SK-N-SH (cell line): ENCODE results near the gene SLC25A28. TPM values are rescaled to one million over a fixed set of nuclear protein-coding genes. Genes with fewer than 3 reads are reported as not detected.

ENCODE experiments used
- CTCF ChIA-PET: fragments of 300-600, 350-600 bp; formaldehyde crosslinking; extraction: SDS; loops from one replicate; lab custom pipeline; 2021; lab: Yijun Ruan, JAX
- POLR2A ChIA-PET: fragments of 350-600 bp; sonication (Branson Sonifier 250); formaldehyde crosslinking; extraction: SDS; loops from one replicate; lab custom pipeline; 2020; ENCODE audit warnings: antibody characterized with exemption, inconsistent platforms; lab: Yijun Ruan, JAX
- DNase-seq: peaks from one replicate; pipeline ENCODE4 v3.0.0; 2012
- H2AFZ ChIP-seq: fragments of 200-600 bp; sonication (generic); 2 replicates; pipeline ENCODE4 v1.8.1; 2016; ENCODE audit warnings: antibody characterized with exemption, mild to moderate bottlenecking, low read depth
- H3F3A ChIP-seq: fragments of 200-600 bp; sonication (generic); replicated peaks from 2 replicates; pipeline ENCODE3; 2016; ENCODE audit warnings: antibody characterized with exemption, mild to moderate bottlenecking; ENCODE audit not compliant: insufficient read depth
- H3K27ac ChIP-seq, 2 experiments: fragments of 200-500 bp in 1 of 2; fragments of 200-600 bp in 1 of 2; sonication (Bioruptor generic) in 1 of 2; sonication (generic), shearing (Covaris generic) in 1 of 2; 2 replicates each; pipeline versions ENCODE4 v1.5.1 to v1.6.1; 2014 to 2016; ENCODE audit warnings: low read depth in 2 of 2, inconsistent platforms in 1 of 2, low read length in 1 of 2, mild to moderate bottlenecking in 1 of 2, mixed read lengths in 1 of 2
- H3K27me3 ChIP-seq: fragments of 200-600 bp; sonication (generic), shearing (Covaris generic); 2 replicates; pipeline ENCODE4 v1.6.1; 2016; ENCODE audit warnings: mixed run types; ENCODE audit not compliant: insufficient read depth
- H3K36me3 ChIP-seq, 2 experiments: fragments of 200-500 bp in 1 of 2; fragments of 200-600 bp in 1 of 2; sonication (Bioruptor generic) in 1 of 2; sonication (generic) in 1 of 2; replicated peaks in 1 of 2; 2 replicates each; pipeline versions ENCODE3 to v1.5.1; 2014 to 2016; ENCODE audit warnings: low read length in 1 of 2, mild to moderate bottlenecking in 1 of 2; ENCODE audit not compliant: insufficient read depth in 2 of 2, control insufficient read depth in 1 of 2
- H3K4me1 ChIP-seq, 2 experiments: fragments of 200-500 bp in 1 of 2; fragments of 200-600 bp in 1 of 2; sonication (Bioruptor generic) in 1 of 2; sonication (generic), shearing (Covaris generic) in 1 of 2; 2 replicates each; pipeline versions ENCODE4 v1.5.1 to v1.6.1; 2014 to 2016; ENCODE audit warnings: low read depth in 1 of 2, low read length in 1 of 2, mixed run types in 1 of 2; ENCODE audit not compliant: insufficient read depth in 2 of 2, control insufficient read depth in 1 of 2
- H3K4me2 ChIP-seq: fragments of 200-600 bp; sonication (generic), shearing (Covaris generic); 2 replicates; pipeline ENCODE4 v1.6.1; 2017; ENCODE audit warnings: mixed run types
- H3K4me3 ChIP-seq, 2 experiments: fragments of 200-500 bp in 1 of 2; fragments of 200-600 bp in 1 of 2; sonication (Bioruptor generic) in 1 of 2; sonication (generic), shearing (Covaris generic) in 1 of 2; 2 replicates each; pipeline versions ENCODE4 v1.5.1 to v1.8.1; 2014 to 2016; ENCODE audit warnings: low read depth in 2 of 2, inconsistent platforms in 1 of 2, low read length in 1 of 2, mild to moderate bottlenecking in 1 of 2, mixed read lengths in 1 of 2, moderate library complexity in 1 of 2
- H3K79me2 ChIP-seq: fragments of 200-600 bp; sonication (generic); 2 replicates; pipeline ENCODE4 v1.8.1; 2017; ENCODE audit warnings: mild to moderate bottlenecking; ENCODE audit not compliant: insufficient read depth
- H3K9ac ChIP-seq: fragments of 200-600 bp; sonication (generic); 2 replicates; pipeline ENCODE4 v1.6.1; 2017; ENCODE audit warnings: mixed run types
- H3K9me2 ChIP-seq: fragments of 200-600 bp; sonication (generic); 2 replicates; pipeline ENCODE4 v1.6.1; 2017; ENCODE audit warnings: mixed run types
- H3K9me3 ChIP-seq: fragments of 200-600 bp; sonication (generic); 2 replicates; pipeline ENCODE4 v1.6.1; 2017; ENCODE audit warnings: mixed run types, mild to moderate bottlenecking, moderate library complexity
- H4K20me1 ChIP-seq: fragments of 200-600 bp; sonication (generic); 2 replicates; pipeline ENCODE4 v1.6.1; 2017; ENCODE audit warnings: mild to moderate bottlenecking, mixed run types; ENCODE audit not compliant: insufficient read depth
- CHD2 ChIP-seq: fragments of 150-350 bp; IDR thresholded peaks from 2 replicates; pipeline ENCODE4 v1.6.1; 2018; ENCODE audit warnings: low read length; ENCODE audit not compliant: partially characterized antibody
- FOSL2 ChIP-seq: IDR thresholded peaks from 2 replicates; pipeline ENCODE4 v1.4.0; 2012; ENCODE audit warnings: low read depth, mild to moderate bottlenecking, moderate library complexity, borderline replicate concordance
- GABPA ChIP-seq: IDR thresholded peaks from 2 replicates; pipeline ENCODE4 v1.4.0; 2012; ENCODE audit warnings: low read depth, mild to moderate bottlenecking
- GATA2 ChIP-seq: sonication (generic); formaldehyde crosslinking; IDR thresholded peaks from 2 replicates; pipeline ENCODE4 v1.5.0; 2020; ENCODE audit warnings: mild to moderate bottlenecking, missing genetic modification reagents
- MEF2A ChIP-seq: IDR thresholded peaks from 2 replicates; pipeline ENCODE4 v1.4.0; 2012; ENCODE audit warnings: low read depth, borderline replicate concordance
- MXI1 ChIP-seq: IDR thresholded peaks from 2 replicates; pipeline ENCODE4 v1.6.1; 2012; ENCODE audit warnings: mild to moderate bottlenecking, low read depth, low read length, improper control_type of control experiment
- POLR2AphosphoS5 ChIP-seq: IDR thresholded peaks from 2 replicates; pipeline ENCODE4 v1.6.1; 2012; ENCODE audit warnings: low read depth, low read length
- SIN3A ChIP-seq: IDR thresholded peaks from 2 replicates; pipeline ENCODE4 v1.6.1; 2012; ENCODE audit warnings: low read depth, mild to moderate bottlenecking, low read length, moderate library complexity, borderline replicate concordance
- TCF12 ChIP-seq: IDR thresholded peaks from 2 replicates; pipeline ENCODE4 v1.4.0; 2012
- TEAD4 ChIP-seq: IDR thresholded peaks from 2 replicates; pipeline ENCODE4 v1.4.0; 2012; ENCODE audit warnings: mild to moderate bottlenecking, borderline replicate concordance; ENCODE audit not compliant: insufficient read depth
- YY1 ChIP-seq: IDR thresholded peaks from 2 replicates; pipeline ENCODE4 v1.4.0; 2012; ENCODE audit warnings: low read depth, mild to moderate bottlenecking
- WGBS: methylation state at CpG from one replicate; pipeline ENCODE4 v1.1.6; 2017; ENCODE audit warnings: low lambda C conversion rate; 5-methylcytosine and 5-hydroxymethylcytosine counted together
- polyA plus RNA-seq, 3 experiments: library from polyadenylated mRNA; depleted of rRNA; stranded (reverse); fragments of >200 nt; gene quantifications; 2 replicates each; pipeline ENCODE4 v1.2.3, GENCODE V29; 2012
- TF ChIP-seq, protein P1 (sequence below): IDR thresholded peaks from 2 replicates; pipeline ENCODE4; 2012
- TF ChIP-seq, protein P2 (sequence below): IDR thresholded peaks from 2 replicates; pipeline ENCODE4 v1.4.0; 2012; ENCODE audit warnings: low read depth
- TF ChIP-seq, protein P3 (sequence below): IDR thresholded peaks from 2 replicates; pipeline ENCODE4 v1.6.1; 2012; ENCODE audit warnings: mild to moderate bottlenecking, low read depth, low read length, moderate library complexity

Gene SLC25A28
- polyA plus RNA-seq, 1 of the 3 experiments (the other 2 are of a cell fraction) = 23.8 TPM

DNA sequence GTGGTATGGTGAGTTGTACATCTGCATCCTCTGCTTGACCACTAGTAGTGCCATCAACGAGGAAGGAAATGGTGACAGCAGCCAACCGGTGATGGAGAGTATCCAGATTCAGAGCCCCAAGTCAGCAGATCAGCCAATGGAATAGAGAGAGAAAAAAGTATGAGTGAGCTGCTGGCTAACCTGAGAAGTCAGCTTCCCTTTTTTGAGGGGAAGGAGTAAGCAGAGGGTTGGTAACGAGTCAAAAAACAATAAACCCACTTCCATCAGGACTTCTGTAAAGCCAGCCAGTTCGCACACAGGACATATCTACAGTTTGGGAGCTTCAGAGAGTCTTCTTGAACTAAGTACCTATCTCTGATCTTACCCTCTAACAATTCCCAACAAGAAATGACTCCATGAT lies 8.9 kb downstream of the SLC25A28 start:
- Histone ChIP-seq H3F3A (peaks cover 4% of the 10 kb centered on the region), H3K9me3 (no peaks in the 10 kb centered on the region), H3K27ac (no peak overlapping the region)
- TF ChIP-seq MEF2A (no peak), GATA2 (CRISPR knock-in tag) (no peak), TCF12 (no peak), FOSL2 (no peak), CHD2 (no peak), SIN3A (no peak), POLR2AphosphoS5 (no peak), MXI1 (no peak), YY1 (no peak), GABPA (no peak), TEAD4 (no peak)
- TF ChIP-seq, protein P1, sequence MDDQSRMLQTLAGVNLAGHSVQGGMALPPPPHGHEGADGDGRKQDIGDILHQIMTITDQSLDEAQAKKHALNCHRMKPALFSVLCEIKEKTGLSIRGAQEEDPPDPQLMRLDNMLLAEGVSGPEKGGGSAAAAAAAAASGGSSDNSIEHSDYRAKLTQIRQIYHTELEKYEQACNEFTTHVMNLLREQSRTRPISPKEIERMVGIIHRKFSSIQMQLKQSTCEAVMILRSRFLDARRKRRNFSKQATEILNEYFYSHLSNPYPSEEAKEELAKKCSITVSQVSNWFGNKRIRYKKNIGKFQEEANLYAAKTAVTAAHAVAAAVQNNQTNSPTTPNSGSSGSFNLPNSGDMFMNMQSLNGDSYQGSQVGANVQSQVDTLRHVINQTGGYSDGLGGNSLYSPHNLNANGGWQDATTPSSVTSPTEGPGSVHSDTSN = no peak
- TF ChIP-seq, all 33 proteins: peak for 0
- CTCF ChIA-PET = interaction anchor here (0.6 to 9.6 kb wide), 30 partner anchors 9 to 1144 kb away, joined by 3 to 118 read pairs (median 4); partner anchors contain the start of genes ENTPD7, GOT1 and SLC25A28
- Histone ChIP-seq H3K27me3 (no peaks in the 10 kb centered on the region), H3K4me3 (no peak overlapping the region), H3K79me2 (peaks cover 10% of the 10 kb centered on the region), H3K36me3 (peaks cover 32 to 34% of the 10 kb centered on the region in 2 experiments), H3K4me2 (no peak overlapping the region), H3K9me2 (no peaks in the 10 kb centered on the region), H3K4me1 (no peaks in the 10 kb centered on the region), H2AFZ (no peak overlapping the region), H4K20me1 (no peaks in the 10 kb centered on the region), H3K9ac (no peak overlapping the region)
- no peak for DNase-seq
- POLR2A ChIA-PET = no interaction called here
- WGBS = 92% methylated on average over 4 of the region's 4 CpGs

DNA sequence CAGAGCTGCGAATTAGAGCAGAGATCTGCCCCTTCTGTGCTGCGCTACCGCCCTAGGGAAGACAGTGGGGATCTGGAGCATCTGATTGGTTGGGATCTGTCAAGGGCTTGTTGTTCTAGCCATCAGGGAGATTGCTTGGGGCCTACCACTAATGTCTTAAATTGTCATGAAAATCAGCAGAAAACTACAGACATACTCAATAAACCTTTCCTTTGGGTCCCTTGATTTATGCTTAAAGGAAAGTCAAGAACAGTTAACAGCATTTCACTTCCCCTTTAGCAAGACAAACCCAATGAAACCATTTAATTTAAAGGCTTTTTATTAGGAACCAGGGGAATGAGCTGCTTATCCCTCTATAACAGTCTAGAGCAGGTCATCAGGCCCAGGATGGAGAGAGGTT lies 10.0 kb downstream of the SLC25A28 start:
- TF ChIP-seq, protein P2, sequence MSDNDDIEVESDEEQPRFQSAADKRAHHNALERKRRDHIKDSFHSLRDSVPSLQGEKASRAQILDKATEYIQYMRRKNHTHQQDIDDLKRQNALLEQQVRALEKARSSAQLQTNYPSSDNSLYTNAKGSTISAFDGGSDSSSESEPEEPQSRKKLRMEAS = no peak
- TF ChIP-seq, protein P3, sequence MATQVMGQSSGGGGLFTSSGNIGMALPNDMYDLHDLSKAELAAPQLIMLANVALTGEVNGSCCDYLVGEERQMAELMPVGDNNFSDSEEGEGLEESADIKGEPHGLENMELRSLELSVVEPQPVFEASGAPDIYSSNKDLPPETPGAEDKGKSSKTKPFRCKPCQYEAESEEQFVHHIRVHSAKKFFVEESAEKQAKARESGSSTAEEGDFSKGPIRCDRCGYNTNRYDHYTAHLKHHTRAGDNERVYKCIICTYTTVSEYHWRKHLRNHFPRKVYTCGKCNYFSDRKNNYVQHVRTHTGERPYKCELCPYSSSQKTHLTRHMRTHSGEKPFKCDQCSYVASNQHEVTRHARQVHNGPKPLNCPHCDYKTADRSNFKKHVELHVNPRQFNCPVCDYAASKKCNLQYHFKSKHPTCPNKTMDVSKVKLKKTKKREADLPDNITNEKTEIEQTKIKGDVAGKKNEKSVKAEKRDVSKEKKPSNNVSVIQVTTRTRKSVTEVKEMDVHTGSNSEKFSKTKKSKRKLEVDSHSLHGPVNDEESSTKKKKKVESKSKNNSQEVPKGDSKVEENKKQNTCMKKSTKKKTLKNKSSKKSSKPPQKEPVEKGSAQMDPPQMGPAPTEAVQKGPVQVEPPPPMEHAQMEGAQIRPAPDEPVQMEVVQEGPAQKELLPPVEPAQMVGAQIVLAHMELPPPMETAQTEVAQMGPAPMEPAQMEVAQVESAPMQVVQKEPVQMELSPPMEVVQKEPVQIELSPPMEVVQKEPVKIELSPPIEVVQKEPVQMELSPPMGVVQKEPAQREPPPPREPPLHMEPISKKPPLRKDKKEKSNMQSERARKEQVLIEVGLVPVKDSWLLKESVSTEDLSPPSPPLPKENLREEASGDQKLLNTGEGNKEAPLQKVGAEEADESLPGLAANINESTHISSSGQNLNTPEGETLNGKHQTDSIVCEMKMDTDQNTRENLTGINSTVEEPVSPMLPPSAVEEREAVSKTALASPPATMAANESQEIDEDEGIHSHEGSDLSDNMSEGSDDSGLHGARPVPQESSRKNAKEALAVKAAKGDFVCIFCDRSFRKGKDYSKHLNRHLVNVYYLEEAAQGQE = no peak
- TF ChIP-seq TEAD4 = no peak
- no peak for TF ChIP-seq MEF2A
- no peaks in the 10 kb centered on the region for H3K9me2 ChIP-seq
- CTCF ChIA-PET = interaction anchor here (1.3 to 9.6 kb wide), 4 partner anchors 49 to 175 kb away, joined by 4 to 118 read pairs (median 11); partner anchors contain the start of gene ENTPD7
- H3K9me3 ChIP-seq = no peaks in the 10 kb centered on the region
- no peaks in the 10 kb centered on the region; the same call in 1 of the 2 replicates for H3K79me2 ChIP-seq
- no peak overlapping the region for H3K9ac ChIP-seq
- H3K4me1 ChIP-seq = no peaks in the 10 kb centered on the region
- H3F3A ChIP-seq = peaks cover 4% of the 10 kb centered on the region
- peaks cover 28 to 30% of the 10 kb centered on the region in 2 experiments for H3K36me3 ChIP-seq
- H4K20me1 ChIP-seq = no peaks in the 10 kb centered on the region
- H2AFZ ChIP-seq = no peak overlapping the region
- POLR2A ChIA-PET = no interaction called here
- H3K4me2 ChIP-seq = no peak overlapping the region
- no peak overlapping the region for H3K27ac ChIP-seq
- H3K27me3 ChIP-seq = no peaks in the 10 kb centered on the region
- no peak overlapping the region for H3K4me3 ChIP-seq
- no peak for DNase-seq
- 98% methylated on average over 3 of the region's 3 CpGs for WGBS
